DND-41 (cell line): ENCODE data around the gene RNF26.

Source experiments
- ATAC-seq: fragments of 200-7000 bp; cut with Tn5 transposase; 3 replicates; pipeline ENCODE4 v1.9.1; 2021; ENCODE audit warnings: low read depth; ENCODE audit not compliant: insufficient read depth
- DNase-seq: peaks from one replicate; pipeline ENCODE4 v3.0.0-alpha.2; 2020
- H2AFZ ChIP-seq: 2 replicates; pipeline ENCODE4 v1.6.0; 2012; ENCODE audit warnings: low read depth, low read length
- H3K27ac ChIP-seq: 2 replicates; pipeline ENCODE4 v1.5.1; 2012; ENCODE audit warnings: low read length, inconsistent platforms
- H3K27me3 ChIP-seq: fragments of 200-600 bp; sonication (generic); 2 replicates; pipeline ENCODE4 v1.6.0; 2012; ENCODE audit warnings: low read length, mild to moderate bottlenecking, inconsistent platforms; ENCODE audit not compliant: insufficient read depth, poor library complexity
- H3K36me3 ChIP-seq: 2 replicates; pipeline ENCODE4 v1.5.1; 2012; ENCODE audit warnings: low read length, inconsistent platforms; ENCODE audit not compliant: insufficient read depth
- H3K4me1 ChIP-seq: 2 replicates; pipeline ENCODE4 v1.5.1; 2012; ENCODE audit warnings: mild to moderate bottlenecking, low read length; ENCODE audit not compliant: insufficient read depth
- H3K4me2 ChIP-seq: 2 replicates; pipeline ENCODE4 v1.6.0; 2012; ENCODE audit warnings: mild to moderate bottlenecking, moderate library complexity, low read length, inconsistent platforms; ENCODE audit not compliant: insufficient read depth
- H3K4me3 ChIP-seq, 2 experiments: fragments of 200-600 bp in 1 of 2; shearing (Covaris generic) in 1 of 2; 2 replicates each; pipeline ENCODE4 v1.5.1; 2012 to 2016; ENCODE audit warnings: inconsistent platforms in 2 of 2, low read length in 2 of 2, mild to moderate bottlenecking in 2 of 2, low read depth in 1 of 2, moderate library complexity in 1 of 2
- H3K79me2 ChIP-seq: 2 replicates; pipeline ENCODE4 v1.6.0; 2012; ENCODE audit warnings: low read length, inconsistent platforms; ENCODE audit not compliant: insufficient read depth
- H3K9ac ChIP-seq: 2 replicates; pipeline ENCODE4 v1.6.0; 2012; ENCODE audit warnings: low read depth, mild to moderate bottlenecking, inconsistent platforms, low read length, moderate library complexity
- H3K9me3 ChIP-seq: 2 replicates; pipeline ENCODE4 v1.5.1; 2012; ENCODE audit warnings: low read length, moderate library complexity, mild to moderate bottlenecking, inconsistent platforms; ENCODE audit not compliant: insufficient read depth, severe bottlenecking
- H4K20me1 ChIP-seq: 2 replicates; pipeline ENCODE4 v1.6.0; 2012; ENCODE audit warnings: low read length; ENCODE audit not compliant: insufficient read depth
- CTCF ChIP-seq: IDR thresholded peaks from 2 replicates; pipeline ENCODE4 v1.5.1; 2012; ENCODE audit warnings: borderline replicate concordance, low read length, moderate library complexity, mild to moderate bottlenecking; ENCODE audit not compliant: poor library complexity, severe bottlenecking; ENCODE audit errors: extremely low read depth
- EZH2 ChIP-seq: IDR thresholded peaks from 3 replicates; pipeline ENCODE4 v1.6.1; 2012; ENCODE audit warnings: borderline replicate concordance, low read depth, mild to moderate bottlenecking, moderate library complexity, low read length, inconsistent platforms; ENCODE audit not compliant: severe bottlenecking

RNF26 gene

GRCh38 chr11:119341222-119342022 lies 7.1 kb downstream of the RNF26 start:
- Histone ChIP-seq H4K20me1 (peaks cover 4% of the 10 kb centered on the region; the same call in 1 of the 2 replicates), H3K36me3 (peaks cover 17% of the 10 kb centered on the region), H3K4me1 (peaks cover 17% of the 10 kb centered on the region), H3K79me2 (peaks cover 11% of the 10 kb centered on the region), H3K4me3 (no peak overlapping the region), H3K9me3 (no peaks in the 10 kb centered on the region), H2AFZ (no peak overlapping the region), H3K9ac (no peak overlapping the region), H3K27me3 (no peaks in the 10 kb centered on the region), H3K4me2 (no peak overlapping the region), H3K27ac (no peak overlapping the region)
- no peak for TF ChIP-seq CTCF
- no peak for TF ChIP-seq EZH2
- ATAC-seq (no peak), DNase-seq (no peak)

GRCh38 chr11:119342023-119342300 lies 7.6 kb downstream of the RNF26 start:
- DNase-seq (no peak), ATAC-seq (no peak)
- H3K4me2 ChIP-seq = no peak overlapping the region
- peaks cover 7% of the 10 kb centered on the region; the same call in 1 of the 2 replicates for H3K79me2 ChIP-seq
- no peak overlapping the region for H3K9ac ChIP-seq
- TF ChIP-seq EZH2 (no peak), CTCF (no peak)
- no peak overlapping the region for H3K27ac ChIP-seq
- H3K9me3 ChIP-seq = no peaks in the 10 kb centered on the region
- H2AFZ ChIP-seq = no peak overlapping the region
- no peak overlapping the region for H3K4me3 ChIP-seq
- H3K4me1 ChIP-seq = peaks cover 11% of the 10 kb centered on the region
- peaks cover 4% of the 10 kb centered on the region; the same call in 1 of the 2 replicates for H4K20me1 ChIP-seq
- H3K27me3 ChIP-seq = no peaks in the 10 kb centered on the region
- peaks cover 12% of the 10 kb centered on the region; the same call in 1 of the 2 replicates for H3K36me3 ChIP-seq

- Histone ChIP-seq H2AFZ (no peak overlapping the region), H3K9ac (no peak overlapping the region), H4K20me1 (peaks cover 4% of the 10 kb centered on the region; the same call in 1 of the 2 replicates), H3K27ac (no peak overlapping the region), H3K9me3 (no peaks in the 10 kb centered on the region), H3K36me3 (peaks cover 6% of the 10 kb centered on the region; the same call in 1 of the 2 replicates), H3K27me3 (no peaks in the 10 kb centered on the region), H3K79me2 (0 out of 2 replicates have a peak, but pooled peaks cover 1% of the 10 kb centered on the region), H3K4me2 (no peak overlapping the region), H3K4me3 (no peak overlapping the region), H3K4me1 (peaks cover 6% of the 10 kb centered on the region)
- ATAC-seq (no peak), DNase-seq (no peak)
- TF ChIP-seq EZH2 (no peak), CTCF (no peak)
These were observed 8.2 kb downstream of the RNF26 start for GRCh38 chr11:119342362-119343130.
